Dendritic cell treated with granulocyte-macrophage colony-stimulating factor and Interleukin-4, amounts not matched to agents 40 ng/mL and 50 ng/mL, for 4 days (primary cell): Measurements from ENCODE around the gene LRRC51.

Experiments used
- H3K27ac Mint-ChIP-seq: one replicate; pipeline ENCODE4 v1.8.0; 2022; ENCODE audit warnings: mild to moderate bottlenecking, mixed read lengths
- H3K27me3 Mint-ChIP-seq: one replicate; pipeline ENCODE4 v1.8.0; 2022; ENCODE audit warnings: mild to moderate bottlenecking, mixed read lengths
- H3K36me3 Mint-ChIP-seq: one replicate; pipeline ENCODE4 v1.8.0; 2022; ENCODE audit warnings: low read depth, mixed read lengths
- H3K4me1 Mint-ChIP-seq: one replicate; pipeline ENCODE4 v1.8.0; 2022; ENCODE audit warnings: low read depth, mixed read lengths
- H3K4me3 Mint-ChIP-seq: one replicate; pipeline ENCODE4 v1.8.0; 2022; ENCODE audit warnings: mild to moderate bottlenecking, moderate library complexity, mixed read lengths
- H3K9me3 Mint-ChIP-seq: one replicate; pipeline ENCODE4 v1.8.0; 2022; ENCODE audit warnings: mixed read lengths
- intact Hi-C: fragments of 100-400 bp; cut with micrococcal nuclease; formaldehyde crosslinking; loops from one replicate; pipeline ENCODE4 v1.15.0; 2022

The LRRC51 gene

DNA sequence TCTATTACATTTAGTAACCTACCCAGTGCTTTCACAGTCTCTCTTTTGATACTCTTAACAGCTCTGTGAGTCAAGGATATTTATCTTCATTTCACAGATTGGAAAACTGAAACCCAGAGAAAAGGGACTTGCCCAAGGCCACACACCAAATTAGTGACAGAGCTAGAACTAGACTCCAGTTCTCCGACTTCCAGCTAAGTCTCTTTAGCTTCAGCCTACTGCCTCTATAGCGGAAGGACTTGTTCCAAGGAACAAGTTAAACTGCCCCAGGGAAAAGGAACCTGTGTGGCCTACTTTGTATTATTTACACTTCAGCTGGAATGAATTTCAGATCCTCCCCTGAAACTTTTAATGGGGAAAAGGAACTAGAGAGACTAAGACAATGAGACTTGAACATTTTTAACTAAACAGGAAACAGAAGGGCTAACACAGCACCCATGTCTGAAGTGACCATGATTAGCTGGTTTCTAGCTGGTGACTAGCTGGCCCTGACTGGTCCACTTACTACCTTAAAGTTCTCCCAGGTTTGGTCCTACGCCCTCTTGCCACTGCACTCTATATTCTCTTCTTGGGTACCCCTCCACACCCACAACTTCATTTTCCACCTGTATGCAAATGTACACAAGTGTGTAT lies 1.3 kb downstream of the LRRC51 start:
- peak overlapping the region; percentile 27 for H3K4me3 Mint-ChIP-seq
- no peaks in the 10 kb centered on the region for H3K27me3 Mint-ChIP-seq
- H3K4me1 Mint-ChIP-seq, result peaks cover 67% of the 10 kb centered on the region
- peaks cover 26% of the 10 kb centered on the region for H3K36me3 Mint-ChIP-seq
- H3K27ac Mint-ChIP-seq, result peak overlapping the region; percentile 96
- intact Hi-C loops, result no loop called here
- H3K9me3 Mint-ChIP-seq, result no peaks in the 10 kb centered on the region

DNA sequence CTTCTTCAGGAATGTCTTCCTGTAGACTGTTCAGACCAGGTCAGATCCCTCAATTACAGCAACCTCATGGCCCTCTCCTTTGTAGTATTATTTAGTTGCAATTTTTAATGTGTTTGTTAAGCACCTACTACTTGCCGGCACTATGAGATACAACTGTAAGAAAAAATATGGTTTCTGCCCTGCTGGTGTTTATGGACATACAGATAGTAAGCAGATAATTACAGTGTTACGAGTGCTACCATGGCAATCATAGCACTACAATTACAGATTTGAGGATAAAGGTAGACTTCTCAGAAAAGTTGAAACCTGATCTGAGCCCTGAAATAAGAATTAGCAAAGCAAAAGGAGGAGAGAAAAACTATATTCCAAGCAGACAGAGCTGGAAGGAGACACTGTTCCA lies 2.8 kb downstream of the LRRC51 start:
- peaks cover 65% of the 10 kb centered on the region for H3K4me1 Mint-ChIP-seq
- no peaks in the 10 kb centered on the region for H3K9me3 Mint-ChIP-seq
- peak overlapping the region; percentile 96 for H3K27ac Mint-ChIP-seq
- H3K36me3 Mint-ChIP-seq, result peaks cover 39% of the 10 kb centered on the region
- H3K27me3 Mint-ChIP-seq, result no peaks in the 10 kb centered on the region
- intact Hi-C loops, result no loop called here
- H3K4me3 Mint-ChIP-seq, result no peak overlapping the region

DNA sequence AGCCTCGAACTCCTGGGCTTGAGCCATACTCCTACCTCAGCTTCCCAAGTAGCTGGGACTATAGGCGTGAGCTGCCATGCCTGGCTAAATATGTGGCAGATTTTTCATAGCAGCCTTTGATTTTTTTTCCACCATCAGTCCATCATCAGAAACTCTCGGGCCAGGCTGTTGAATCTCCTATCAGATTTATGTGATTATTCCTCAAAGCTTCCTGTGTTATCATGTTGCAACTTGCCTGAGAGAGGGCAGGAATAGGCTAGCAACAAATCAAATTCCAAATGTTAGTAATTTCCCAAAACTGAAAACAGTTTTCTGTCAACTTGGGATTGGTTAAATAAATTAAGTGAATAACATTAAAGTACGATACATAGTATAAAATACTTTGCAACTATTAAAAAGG lies 3.4 kb downstream of the LRRC51 start:
- no peaks in the 10 kb centered on the region for H3K27me3 Mint-ChIP-seq
- intact Hi-C loops, result no loop called here
- no peaks in the 10 kb centered on the region for H3K9me3 Mint-ChIP-seq
- H3K4me1 Mint-ChIP-seq, result peaks cover 59% of the 10 kb centered on the region
- H3K27ac Mint-ChIP-seq, result peak overlapping the region; percentile 96
- no peak overlapping the region for H3K4me3 Mint-ChIP-seq
- H3K36me3 Mint-ChIP-seq, result peaks cover 46% of the 10 kb centered on the region

DNA sequence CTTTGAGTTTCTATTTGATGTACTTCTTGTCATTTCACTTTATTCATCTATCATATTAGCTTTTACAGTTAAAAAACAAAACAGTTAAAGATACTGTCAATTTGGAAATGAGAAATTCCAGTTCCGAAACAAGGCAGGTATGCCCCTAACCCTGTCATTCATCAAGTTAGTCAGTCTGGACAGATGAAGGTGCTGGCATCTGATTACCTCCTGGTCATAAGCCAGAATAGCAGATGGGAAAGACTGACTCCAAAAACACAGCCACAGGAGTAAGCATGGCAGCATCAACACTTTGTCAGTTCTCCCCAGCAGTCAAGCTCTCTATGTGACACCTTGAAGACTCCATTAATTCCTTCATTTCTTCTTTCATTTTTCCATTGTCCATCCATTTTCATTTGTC lies 4.3 kb downstream of the LRRC51 start:
- intact Hi-C loops, result no loop called here
- peaks cover 50% of the 10 kb centered on the region for H3K4me1 Mint-ChIP-seq
- H3K4me3 Mint-ChIP-seq, result no peak overlapping the region
- H3K27ac Mint-ChIP-seq, result no peak overlapping the region
- H3K36me3 Mint-ChIP-seq, result peaks cover 55% of the 10 kb centered on the region
- H3K9me3 Mint-ChIP-seq, result no peaks in the 10 kb centered on the region
- no peaks in the 10 kb centered on the region for H3K27me3 Mint-ChIP-seq

DNA sequence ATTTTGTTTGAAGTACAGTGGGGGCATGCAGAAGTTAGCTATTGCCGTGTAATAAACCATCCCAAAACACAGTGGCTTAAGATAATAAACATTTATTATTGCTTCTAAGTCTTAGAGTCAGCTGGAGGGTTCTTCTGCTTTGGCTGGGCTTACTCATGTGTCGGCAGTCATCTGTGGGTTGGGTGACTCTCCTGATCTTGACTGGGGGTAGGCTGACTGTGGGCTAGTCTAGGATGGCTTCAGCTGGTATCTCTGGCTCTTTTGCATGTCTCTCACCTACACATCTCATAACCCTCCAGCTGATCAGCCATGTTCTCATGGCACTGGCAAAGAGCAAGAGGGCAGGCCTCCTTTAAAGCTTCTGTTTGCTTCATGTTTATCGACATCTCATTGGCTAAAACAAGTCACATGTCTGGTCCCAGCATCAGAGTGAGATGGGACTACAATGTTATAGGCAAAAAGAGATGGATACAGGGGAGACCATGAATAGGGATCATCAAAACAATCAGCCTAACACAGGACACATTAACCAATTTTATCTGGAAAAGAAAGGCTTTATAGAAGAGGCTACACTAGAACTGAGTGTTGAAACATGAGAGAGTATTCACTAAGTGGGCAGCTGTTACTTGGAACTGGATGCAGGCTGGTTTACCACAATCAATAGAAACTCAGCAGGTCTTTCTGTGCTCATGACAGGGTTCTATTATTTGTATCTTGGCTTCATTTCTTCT lies 5.1 kb downstream of the LRRC51 start:
- Mint-ChIP-seq H3K27ac (no peak overlapping the region), H3K27me3 (no peaks in the 10 kb centered on the region), H3K9me3 (no peaks in the 10 kb centered on the region), H3K4me3 (no peak overlapping the region), H3K4me1 (peaks cover 43% of the 10 kb centered on the region), H3K36me3 (peaks cover 51% of the 10 kb centered on the region)
- intact Hi-C loops, result no loop called here

DNA sequence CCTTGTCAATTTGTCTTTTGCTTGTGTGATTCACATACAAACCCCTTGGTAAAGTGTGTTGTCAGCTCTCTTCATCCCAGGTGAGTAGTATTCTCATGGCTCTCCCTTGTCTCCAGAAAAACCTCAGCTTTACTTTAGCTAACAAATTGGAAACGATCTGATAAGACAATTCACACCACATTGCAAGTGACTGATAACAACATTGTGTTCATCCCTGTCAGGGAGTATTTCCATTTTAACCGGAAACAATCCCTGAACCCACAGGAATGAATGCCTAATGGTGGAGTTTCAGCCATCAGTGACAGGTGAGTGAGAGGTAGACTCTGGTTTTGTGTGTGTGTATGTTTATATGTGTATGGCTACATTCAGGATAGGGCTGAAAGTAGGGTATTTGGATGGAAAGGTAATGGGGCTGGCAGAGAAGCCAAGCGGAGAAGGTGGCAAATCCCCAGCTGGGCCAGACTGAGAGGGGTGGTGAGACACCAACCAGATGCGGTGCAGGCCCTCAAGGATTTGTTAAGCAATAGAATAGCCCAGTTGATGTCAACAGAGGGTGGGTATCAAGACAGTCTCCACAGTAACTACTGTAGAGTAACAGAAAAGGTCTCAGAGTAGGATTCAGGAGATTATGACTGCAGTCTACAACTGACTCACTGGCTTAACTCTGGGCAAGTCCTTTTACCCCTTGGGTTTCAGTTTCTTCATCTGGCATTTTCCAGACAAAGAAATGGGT lies 7.6 kb downstream of the LRRC51 start:
- no peaks in the 10 kb centered on the region for H3K9me3 Mint-ChIP-seq
- peaks cover 64% of the 10 kb centered on the region for H3K36me3 Mint-ChIP-seq
- peaks cover 42% of the 10 kb centered on the region for H3K4me1 Mint-ChIP-seq
- no peak overlapping the region for H3K4me3 Mint-ChIP-seq
- intact Hi-C loops, result no loop called here
- no peak overlapping the region for H3K27ac Mint-ChIP-seq
- no peaks in the 10 kb centered on the region for H3K27me3 Mint-ChIP-seq

DNA sequence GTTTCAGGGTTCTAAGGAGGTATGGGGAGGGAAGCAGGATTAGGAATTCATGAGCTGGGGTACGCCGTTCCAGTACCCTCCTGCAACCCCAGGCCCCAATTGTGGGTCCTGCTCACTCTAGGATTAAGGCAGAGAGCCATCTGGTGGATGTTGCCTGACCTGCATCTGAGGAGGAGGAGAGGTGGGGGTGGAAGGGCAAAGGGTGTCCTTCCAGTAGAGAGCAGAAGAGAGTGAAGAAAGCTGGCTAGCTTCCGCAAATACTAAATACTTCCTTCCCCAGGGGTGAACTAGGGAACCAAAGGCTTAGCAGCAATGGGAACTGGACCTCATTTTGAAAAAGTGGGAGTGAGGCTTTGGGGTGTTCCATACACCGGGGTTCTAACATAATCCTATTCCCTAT lies 10.6 kb downstream of the LRRC51 start:
- peaks cover 77% of the 10 kb centered on the region for H3K36me3 Mint-ChIP-seq
- H3K4me1 Mint-ChIP-seq, result peaks cover 31% of the 10 kb centered on the region
- intact Hi-C loops, result loop anchor here (1.0 to 5.0 kb wide), 4 partner anchors 49 to 114 kb away; no protein-coding TSS in a partner anchor

DNA sequence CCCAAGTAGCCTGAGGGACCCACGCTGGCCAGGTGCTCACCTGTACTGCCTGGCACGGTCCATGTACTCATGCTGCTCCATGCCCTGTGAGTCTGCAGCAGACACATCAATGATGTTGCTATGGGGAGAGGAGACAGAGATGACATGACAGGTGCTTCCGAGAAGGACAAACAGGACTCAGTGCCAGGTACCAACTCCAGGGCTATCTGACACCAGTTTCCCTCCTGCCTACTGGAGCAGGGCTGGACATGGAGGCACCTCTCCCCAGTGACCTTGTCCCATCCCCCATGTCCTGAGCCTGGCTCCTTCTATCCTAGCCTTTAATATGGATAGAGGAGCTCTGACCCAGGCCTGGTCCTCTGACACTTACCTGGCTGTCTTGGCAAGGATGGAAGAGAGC lies 18.1 kb downstream of the LRRC51 start:
- no peaks in the 10 kb centered on the region for H3K9me3 Mint-ChIP-seq
- H3K36me3 Mint-ChIP-seq, result peaks cover 96% of the 10 kb centered on the region
- peaks cover 55% of the 10 kb centered on the region for H3K4me1 Mint-ChIP-seq
- H3K27me3 Mint-ChIP-seq, result no peaks in the 10 kb centered on the region
- peak overlapping the region; percentile 92 for H3K27ac Mint-ChIP-seq
- intact Hi-C loops, result no loop called here
- no peak overlapping the region for H3K4me3 Mint-ChIP-seq

More for the DNA sequence above, 10.6 kb downstream of the LRRC51 start:
- Mint-ChIP-seq H3K4me3 (no peak overlapping the region), H3K27ac (peak overlapping the region; percentile 79), H3K9me3 (no peaks in the 10 kb centered on the region), H3K27me3 (no peaks in the 10 kb centered on the region)

DNA sequence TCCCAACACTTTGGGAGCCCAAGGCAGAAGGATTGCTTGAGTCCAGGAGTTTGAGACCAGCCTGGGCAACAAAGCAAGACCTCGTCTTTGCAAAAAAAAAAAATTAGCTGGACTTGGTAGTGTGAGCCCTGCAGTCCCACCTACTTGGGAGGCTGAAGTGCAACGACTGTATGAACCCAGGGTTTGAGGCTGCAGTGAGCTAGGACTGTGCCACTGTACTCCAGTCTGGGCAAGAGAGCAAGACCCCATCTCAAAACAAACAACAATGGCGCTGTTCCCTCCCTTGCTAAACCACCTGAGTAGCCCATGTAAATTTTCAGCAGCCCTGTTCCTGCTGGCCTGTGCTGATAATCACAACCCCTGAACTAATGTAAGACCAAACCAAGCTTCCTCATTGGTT lies 19.4 kb downstream of the LRRC51 start:
- intact Hi-C loops, result loop anchor here (5.0 kb wide), 1 partner anchor 122 kb away; the partner anchor contains the start of gene INPPL1
- peak overlapping the region; percentile 96 for H3K4me3 Mint-ChIP-seq
- peaks cover 63% of the 10 kb centered on the region for H3K4me1 Mint-ChIP-seq
- peaks cover 94% of the 10 kb centered on the region for H3K36me3 Mint-ChIP-seq
- no peaks in the 10 kb centered on the region for H3K27me3 Mint-ChIP-seq
- H3K9me3 Mint-ChIP-seq, result peaks cover 5% of the 10 kb centered on the region
- peak overlapping the region; percentile 92 for H3K27ac Mint-ChIP-seq

DNA sequence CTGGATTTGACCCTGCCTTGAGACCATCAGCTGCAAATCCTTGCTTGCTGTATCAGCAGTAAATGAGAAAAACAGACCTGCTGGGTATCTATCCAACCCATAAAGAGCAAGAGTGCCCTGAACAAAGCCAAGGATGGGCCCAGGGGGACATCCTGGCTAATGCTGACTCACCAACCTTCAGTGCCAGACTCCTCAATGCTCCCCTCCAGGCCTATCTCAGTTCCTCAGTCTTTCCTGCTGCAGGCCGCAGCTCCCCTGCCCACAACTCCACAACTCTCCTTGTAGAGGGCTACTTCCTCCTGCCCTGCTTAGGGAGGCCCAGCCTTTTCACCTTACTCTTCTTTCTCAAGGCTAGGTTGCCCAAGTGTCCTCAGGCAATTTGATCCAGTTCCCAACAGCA lies 19.8 kb downstream of the LRRC51 start:
- Mint-ChIP-seq H3K4me3 (peak overlapping the region; percentile 96), H3K4me1 (peaks cover 63% of the 10 kb centered on the region), H3K9me3 (peaks cover 5% of the 10 kb centered on the region), H3K27ac (peak overlapping the region; percentile 92), H3K36me3 (peaks cover 94% of the 10 kb centered on the region), H3K27me3 (no peaks in the 10 kb centered on the region)
- intact Hi-C loops, result loop anchor here (5.0 kb wide), 1 partner anchor 122 kb away; the partner anchor contains the start of gene INPPL1

DNA sequence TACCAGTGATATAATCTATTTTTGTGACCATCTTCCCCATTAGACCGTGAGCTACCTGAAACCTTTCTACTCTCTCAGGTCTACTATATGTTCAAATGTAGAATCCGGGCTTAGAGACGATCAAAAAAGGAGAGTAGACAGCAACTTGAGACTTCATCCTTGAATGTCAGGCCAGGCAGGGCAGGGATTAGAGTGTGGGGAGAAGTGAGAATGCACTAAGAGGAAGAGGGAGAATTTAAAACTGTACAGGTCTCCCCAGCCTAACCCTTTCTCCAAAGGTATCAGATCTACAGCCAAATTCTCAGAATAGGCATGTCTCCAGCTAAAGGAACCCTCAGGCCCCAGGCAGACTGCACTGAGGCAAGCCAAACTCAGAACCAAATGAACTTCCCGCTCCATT lies 21.5 kb downstream of the LRRC51 start:
- Mint-ChIP-seq H3K36me3 (peaks cover 86% of the 10 kb centered on the region), H3K9me3 (peaks cover 5% of the 10 kb centered on the region), H3K27ac (peak overlapping the region; percentile 92), H3K4me1 (peaks cover 63% of the 10 kb centered on the region), H3K4me3 (peak overlapping the region; percentile 96), H3K27me3 (no peaks in the 10 kb centered on the region)
- intact Hi-C loops, result loop anchor here (2.0 to 5.0 kb wide), 2 partner anchors 43 to 120 kb away; partner anchors contain the start of gene INPPL1

DNA sequence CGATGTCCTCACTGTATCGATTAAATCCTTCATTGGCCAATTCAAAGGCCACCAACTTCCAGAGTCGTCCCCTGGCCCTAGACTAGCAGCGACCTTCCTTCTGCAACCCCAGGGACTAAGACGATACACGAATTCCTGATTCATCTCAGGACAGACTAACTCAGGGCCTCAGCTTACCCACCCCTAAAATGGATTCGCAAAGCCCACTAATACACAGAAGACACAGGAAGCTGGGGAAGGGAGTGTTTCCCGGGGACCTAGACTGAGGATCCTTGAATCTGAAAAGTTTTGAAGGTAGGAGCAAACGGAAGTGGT lies 21.9 kb downstream of the LRRC51 start:
- Mint-ChIP-seq H3K4me3 (peak overlapping the region; percentile 96), H3K36me3 (peaks cover 86% of the 10 kb centered on the region), H3K9me3 (peaks cover 5% of the 10 kb centered on the region), H3K27me3 (no peaks in the 10 kb centered on the region), H3K4me1 (peaks cover 60% of the 10 kb centered on the region), H3K27ac (peak overlapping the region; percentile 92)
- intact Hi-C loops, result loop anchor here (2.0 to 5.0 kb wide), 2 partner anchors 42 to 120 kb away; partner anchors contain the start of gene INPPL1

DNA sequence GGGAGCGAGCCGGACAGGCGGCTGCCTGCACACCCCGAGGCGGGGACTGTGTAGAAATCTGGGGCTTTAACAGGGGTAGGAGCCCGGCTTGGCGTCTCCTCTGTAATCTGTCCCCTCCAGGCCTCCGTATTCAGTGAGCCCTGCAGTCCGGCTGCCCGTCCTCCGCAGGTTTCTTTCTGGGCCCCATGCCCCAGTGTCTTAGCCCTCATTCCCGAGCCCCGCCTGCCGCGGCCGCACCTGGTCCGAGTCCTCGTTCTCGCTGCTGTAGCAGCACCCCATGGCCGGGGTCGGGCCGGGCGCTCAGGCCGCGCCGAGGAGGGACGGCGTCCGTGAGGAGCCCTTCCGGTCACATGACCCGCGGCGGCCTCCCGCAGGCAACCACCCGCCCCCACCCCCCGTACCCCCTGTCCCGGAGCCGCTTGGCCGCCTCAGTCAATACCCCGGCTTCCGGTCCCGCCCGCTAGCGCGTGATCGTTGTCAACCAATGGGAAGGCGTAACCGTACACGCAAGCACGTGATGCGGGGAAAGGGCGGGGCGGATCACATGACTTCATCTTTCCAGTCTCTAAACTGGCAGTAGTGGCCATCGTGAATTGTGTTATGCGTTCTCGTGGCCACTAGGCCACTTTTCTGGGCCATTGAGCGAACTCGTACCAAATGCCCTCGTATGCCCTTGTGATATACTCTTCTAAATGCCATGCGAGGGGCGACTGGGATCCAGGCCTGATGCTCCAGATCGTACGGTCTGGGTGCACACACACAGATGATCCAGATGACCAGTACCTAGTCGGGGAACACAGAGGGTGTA lies 22.5 kb downstream of the LRRC51 start, which contains the start of gene LAMTOR1:
Gene LAMTOR1, minus strand, starts transcription at position 352 of the 808 bp plus-strand sequence. Its CDS starts 73 bp downstream, at position 279.
- Mint-ChIP-seq H3K4me1 (peaks cover 54% of the 10 kb centered on the region), H3K27me3 (no peaks in the 10 kb centered on the region)

More for the DNA sequence above, 22.5 kb downstream of the LRRC51 start, which contains the start of gene LAMTOR1:
- Mint-ChIP-seq H3K9me3 (peaks cover 5% of the 10 kb centered on the region), H3K27ac (peak within 1 kb of the TSS; percentile 92), H3K36me3 (peaks cover 86% of the 10 kb centered on the region), H3K4me3 (peak within 1 kb of the TSS; percentile 96)
- intact Hi-C loops, result loop anchor here (1.0 to 5.0 kb wide), 3 partner anchors 9 to 119 kb away; partner anchors contain the start of genes ANAPC15 and INPPL1
